Fibroblast of skin of left biceps (primary cell): ENCODE measurements around the gene PAX3.

Source experiments
- DNase-seq, 2 experiments: peaks; one replicate each; pipeline ENCODE4 v3.0.0-alpha.2; 2013; ENCODE audit warnings: low read depth in 2 of 2

PAX3 gene

DNA sequence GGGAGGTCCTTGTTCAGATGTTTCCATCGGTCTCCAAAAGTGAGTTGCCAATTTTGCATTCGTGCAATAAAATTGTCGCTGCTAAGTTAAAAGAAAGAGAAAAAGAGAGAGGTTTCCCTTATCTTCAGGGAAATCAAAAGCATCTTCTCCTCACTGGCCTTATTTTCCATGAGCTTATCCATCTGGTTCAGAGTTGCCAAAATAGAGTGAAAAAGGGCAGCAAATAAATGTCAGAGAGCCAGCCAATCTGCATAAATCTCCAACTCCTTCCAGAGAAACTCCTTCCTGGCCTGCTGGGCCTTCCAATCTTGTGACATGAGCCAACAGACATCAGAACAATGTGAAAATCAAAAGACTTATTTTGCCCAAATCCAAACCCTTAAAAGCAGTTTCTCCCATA, 28.4 kb downstream of the PAX3 start:
- DNase-seq: no peak

DNA sequence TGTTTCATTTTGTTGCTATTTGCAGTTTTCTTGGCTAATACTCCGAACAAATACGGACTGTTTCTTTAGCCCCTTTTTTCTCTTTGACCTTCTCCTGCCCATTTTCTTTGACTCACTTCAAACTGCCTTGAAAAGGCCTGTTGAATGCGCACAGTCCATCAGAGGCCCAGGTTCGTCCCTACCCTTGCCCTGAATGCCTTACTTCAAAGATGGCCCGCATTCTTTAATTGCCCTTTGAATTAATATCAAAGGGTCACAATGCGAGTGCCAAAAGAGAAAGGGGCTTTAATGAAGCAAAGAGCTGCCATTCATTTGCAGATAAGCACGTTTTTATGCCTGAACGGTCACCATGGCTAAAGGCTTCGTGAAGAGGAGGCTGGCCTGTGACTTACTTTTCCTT, 29.7 kb downstream of the PAX3 start:
- no peak for DNase-seq

DNA sequence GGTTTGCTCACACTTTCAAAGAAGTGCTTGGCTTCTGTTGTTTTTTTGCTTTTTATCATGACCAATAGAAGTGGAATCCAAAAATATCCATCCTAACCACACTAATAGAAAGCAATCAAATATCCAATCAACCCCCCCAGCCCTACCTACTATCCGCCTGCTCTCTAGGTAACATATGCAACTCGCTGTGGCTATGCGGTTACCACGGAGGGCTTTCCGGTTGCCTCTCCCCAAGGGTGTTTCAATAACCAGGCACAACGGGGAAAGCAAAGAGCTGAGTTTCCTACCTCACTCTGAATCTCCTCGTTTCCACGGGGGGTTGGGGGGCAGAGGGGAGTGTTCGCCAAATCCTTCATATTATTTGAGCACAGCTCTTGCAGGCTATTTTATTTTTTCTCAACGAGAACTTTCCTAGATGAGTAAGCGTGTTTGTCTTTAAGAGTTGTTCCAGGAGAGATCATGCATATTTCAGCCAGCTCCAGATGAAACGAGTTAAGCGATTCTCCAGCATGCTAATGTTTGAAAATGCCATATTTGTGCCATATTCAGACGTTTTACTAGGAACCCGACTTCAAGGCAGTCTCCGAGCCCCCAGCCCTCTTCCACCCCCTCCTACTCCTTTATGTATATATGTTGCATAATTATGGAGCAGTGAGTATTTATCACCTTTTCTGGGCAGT, 30.3 kb downstream of the PAX3 start:
- DNase-seq: no peak

DNA sequence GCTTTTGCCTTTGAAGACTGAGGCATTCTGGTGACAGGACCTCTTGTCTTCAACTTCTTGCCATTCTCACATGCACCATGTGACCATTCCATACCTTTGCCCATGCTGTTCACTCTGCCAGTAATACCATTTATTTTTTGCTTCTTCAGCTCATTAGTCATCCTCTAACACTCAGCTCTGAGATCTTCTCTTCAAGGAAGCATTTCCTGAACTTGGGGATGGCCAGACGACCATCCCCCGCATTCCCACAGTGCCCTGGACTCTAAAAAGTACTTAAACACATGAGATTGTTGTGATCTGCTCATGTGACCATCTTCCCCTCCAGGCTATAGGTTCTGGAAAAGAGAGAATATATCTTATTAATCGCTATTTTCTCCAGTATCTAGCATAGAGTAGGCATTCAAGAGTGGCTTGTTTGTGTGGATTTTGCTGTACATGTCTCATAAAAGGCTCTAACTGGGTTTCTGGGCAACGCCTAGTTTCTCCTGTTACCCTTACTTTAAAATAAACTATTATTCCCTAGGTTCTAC, 33.9 kb downstream of the PAX3 start:
- DNase-seq: no peak

DNA sequence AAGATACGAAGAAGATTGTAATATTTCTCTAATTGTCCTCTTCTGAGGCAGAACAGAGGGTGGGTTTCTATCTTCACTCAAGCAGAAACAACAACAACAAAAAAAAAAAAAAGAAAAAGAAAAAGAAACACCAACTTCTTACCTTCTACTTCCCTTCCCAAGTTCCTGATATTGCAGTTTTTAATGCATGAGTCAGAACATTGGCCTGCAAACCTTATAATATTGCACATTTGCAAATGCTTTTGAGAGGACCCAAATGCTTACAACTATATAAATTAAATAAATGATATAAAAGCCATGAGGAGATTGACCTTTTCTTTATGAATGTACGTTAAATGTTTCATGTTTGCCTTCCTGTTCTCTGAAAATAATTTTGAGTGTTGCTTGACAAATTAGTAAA, 37.3 kb downstream of the PAX3 start:
- DNase-seq: no peak

DNA sequence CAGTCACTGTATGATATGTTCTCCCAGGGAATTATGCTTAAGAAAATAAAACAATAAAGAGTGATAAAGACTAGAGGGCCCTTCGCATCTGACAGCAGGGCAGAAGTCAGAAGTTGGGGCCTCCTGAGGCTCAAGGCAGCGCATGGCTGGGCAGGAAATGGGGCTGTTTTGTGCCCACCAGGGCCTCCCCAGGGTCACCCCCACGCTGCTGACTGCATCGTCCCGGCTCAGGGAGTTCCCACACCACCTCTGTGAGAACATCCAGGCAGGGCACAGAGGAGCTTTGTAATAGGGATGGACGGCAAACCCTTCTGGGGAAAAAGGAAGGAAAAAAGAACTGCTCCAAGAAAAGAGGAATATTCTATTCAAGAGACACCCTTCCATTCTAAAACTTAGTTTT, 41.2 kb downstream of the PAX3 start:
- DNase-seq: no peak

DNA sequence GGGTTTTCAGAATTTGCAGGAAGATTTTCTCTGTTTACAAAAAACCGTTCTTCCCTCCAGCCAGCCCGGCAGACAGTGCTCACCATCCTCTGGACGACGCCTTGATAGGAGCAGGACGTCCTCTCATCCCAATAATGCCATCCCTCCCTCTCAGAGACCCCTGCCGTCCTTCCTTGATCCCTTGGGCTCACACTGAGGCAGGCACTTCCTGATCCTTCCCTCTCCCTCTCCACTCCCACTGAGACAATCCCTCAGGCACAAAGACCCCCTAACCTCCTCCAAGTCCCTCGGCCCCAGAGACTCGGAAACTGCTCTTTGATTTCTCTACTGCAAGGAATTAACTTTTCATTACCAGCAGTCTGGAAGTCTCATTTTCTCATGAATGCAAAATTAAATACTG, 42.5 kb downstream of the PAX3 start:
- no peak for DNase-seq

DNA sequence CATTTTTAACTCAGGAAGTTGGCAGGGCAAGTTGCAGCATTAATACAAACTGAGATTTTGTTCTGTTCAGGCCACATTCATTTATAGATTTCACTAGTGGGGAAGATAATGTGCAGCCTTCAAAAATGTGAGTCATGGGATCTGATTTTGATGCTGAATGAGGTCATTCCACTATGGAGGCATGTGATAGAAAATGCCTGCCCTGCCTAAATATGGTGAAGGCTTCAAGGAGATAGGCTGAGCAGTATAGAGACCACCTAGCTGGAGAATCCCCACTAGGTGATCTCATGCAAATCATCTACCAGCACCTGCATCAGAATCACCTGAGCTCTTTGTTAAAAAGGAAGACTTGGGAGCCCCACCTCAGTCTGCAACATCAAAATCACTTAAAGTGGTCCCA, 43.7 kb downstream of the PAX3 start:
- no peak for DNase-seq

DNA sequence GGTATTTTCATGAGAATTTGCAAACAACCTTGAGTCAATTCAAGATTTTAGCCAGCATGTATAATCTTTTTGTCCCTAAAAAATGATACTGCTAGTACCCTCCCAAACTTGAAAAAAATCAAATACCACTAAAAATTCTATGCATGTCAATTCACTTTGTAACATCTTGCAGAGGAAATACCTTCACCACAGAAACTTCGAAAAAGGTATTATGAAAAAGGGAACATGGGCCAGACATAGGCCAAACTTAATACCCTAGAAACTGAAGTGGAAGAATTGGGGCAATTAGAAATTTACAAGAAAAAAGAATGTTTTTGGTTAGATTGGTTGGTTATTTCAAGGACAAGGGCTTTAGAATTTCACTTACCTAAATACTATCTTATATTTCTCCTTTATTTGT, 48.5 kb downstream of the PAX3 start:
- no peak for DNase-seq

DNA sequence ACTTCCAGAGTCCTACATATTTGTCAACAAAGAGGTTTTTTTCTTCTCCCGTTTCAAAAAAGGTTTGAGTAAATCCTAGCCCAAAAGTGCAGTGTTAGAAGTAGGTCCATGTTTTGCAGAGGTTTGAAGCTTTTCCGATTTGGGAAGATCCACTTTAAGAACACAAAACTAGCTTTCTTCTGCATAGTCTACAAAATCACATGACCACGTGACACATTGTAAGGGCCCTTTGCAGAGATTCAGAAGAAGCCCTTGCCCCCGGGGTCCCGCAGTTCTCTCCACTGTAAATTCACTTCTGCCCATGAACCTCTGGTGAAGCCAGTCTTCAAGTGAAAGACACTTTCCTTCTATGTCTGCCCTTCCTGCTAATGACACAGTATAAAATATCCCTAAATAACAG, 49.4 kb downstream of the PAX3 start:
- DNase-seq: no peak

DNA sequence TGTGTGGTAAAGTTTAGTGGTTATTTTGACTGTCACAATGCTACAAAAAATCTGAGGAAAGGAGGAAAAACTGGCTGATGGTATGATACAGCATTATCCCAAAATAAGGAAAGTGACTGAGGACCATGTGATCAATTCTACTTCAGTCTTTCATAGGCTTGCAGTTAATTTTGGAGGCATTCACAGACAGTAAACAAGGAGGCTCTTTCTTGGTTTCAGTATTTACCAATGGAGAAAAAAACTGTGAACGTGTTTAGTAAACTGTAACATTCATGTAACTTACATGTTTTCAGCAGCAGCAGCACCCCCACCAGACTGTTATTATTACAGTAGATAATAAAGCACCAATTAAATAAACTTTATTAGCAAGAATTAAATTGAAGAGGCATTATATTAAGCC, 50.0 kb downstream of the PAX3 start:
- no peak for DNase-seq

DNA sequence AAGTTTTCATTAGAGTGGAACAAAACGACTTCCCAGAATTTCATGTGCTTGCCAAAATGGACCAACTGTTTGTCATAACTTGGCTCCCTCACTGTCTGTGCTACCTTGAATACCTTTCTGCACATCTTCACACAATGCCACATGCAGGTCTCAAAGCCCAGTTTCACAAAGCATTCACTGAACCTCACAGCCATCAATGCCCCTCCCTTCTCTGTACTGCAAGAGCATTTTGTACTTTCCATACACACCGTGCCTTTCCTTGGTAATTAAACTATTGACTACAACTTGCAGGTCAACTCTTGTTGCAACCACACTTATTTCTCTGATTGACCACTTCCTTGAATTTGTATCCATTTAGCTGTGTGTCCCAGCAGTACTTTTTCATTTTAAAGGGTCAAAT, 50.5 kb downstream of the PAX3 start:
- DNase-seq: no peak

DNA sequence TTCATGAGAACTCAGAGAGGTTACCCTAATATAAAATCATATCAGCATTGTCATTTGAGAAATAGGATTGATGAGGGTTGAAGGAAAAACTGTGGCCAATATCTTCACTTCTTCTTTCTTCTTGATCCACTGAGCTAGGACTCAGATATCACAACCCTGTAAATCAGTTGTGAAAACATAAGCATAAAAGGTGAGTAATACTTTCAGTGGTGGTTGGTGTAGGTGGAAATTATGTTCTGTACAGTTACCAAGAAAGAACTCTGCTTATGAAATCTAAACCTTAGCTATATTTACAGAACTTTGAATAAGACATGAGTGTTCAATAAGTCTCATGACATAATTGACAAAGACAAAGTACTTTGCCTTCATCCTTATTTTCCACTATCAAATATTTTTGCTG, 56.3 kb downstream of the PAX3 start:
- no peak for DNase-seq

DNA sequence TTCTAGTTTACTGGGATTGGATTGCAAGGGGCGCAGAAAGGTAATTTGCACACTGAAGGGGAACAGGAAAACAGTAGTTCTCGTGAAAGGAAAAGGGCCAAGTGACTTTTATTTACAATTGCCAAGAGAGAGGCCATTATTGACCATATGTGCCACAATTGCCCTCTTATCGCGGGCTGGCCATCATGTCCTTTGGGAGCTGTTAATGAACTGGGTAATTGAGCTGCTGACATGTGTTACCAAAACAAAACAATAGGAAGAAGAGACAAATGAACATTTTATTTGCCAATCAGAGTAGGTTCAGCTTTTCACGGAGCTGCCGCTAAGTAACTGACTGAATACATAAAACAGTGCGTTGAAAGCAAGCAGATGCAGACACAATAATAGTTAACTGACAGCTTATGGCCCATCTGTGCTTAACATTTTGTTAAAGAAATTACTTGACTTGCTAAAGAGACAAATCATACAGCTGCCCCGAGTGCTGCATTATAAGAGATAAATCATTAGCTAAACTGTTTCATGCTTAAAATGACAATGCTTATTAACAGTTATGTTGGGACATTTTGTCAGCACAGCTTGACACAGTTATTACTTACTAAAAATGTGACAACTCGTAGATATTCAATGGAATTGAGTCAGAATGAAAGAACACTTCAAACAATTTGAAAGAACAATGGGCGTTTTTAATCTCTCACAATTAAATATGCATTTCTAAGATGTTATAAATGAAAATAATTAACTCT, 57.5 kb downstream of the PAX3 start:
- no peak for DNase-seq

DNA sequence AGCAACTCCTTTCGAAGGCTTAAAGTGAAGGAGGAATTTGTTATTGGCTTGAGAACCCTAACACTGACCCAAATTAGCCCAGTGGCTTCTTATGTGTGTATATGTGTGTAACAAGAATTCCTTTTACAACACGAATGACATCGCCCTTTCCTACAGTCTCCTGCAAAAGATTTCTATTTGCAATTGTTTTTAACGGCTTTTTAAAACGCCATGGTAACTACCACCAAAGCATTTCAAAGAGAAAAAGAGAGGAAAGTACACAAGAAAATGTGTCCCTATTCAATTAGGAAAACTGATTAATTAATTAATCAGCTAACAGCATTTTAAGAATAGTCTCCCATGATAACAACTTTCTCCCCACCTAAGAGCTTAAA, 58.1 kb downstream of the PAX3 start:
- DNase-seq: no peak

DNA sequence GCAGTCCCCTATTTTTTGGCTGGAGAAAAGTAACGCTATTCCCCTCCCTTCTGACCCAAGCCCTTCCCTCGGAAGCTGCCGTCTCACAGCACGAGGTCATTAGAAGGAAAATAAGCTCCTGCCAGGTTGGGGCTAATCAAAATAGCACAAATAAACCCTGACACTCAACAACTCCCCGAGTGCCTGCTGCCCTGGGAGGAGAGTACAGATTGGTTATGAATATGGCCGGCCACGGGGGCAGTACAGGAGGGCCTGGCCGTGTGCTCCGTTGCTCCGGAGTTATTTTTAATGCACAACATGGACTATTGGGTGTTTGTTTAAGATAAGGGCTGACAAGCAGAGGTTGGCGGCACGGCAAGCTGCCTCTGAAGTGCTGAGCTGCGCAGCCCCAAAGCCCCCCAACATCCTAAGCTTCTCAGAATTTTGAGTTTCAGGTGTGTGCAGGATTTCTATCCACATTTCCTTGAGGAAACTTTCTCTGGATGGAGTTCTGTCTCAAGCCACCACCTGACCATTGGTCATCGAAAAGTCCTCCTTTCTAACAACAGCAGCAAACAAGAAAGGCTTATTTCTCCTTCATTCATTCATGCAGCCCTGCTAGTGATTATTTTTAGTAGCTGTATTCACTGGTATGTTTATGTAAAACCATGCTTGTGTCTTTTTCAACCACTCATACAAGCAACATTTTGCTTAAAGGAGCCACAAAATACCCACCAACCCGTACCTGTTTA, 58.7 kb downstream of the PAX3 start:
- no peak for DNase-seq

DNA sequence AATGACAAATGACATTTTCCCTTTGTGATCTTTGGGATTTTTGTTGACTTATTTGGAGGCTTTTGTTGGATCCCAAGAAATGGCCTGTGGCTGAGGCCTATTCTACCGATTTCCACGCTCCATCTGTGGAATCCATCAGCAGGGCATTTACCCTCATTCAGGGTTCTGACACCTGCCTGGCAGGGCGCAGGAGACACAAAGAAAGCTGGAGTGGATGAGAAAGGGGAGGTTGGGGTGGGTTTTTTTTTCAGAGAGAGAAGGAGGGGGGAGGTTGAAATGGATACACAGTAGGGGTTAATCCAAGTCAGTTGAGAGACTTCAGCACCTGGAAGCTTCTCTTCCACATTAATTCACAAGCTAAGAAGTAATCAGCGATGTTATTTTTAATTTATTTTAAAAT, 59.7 kb downstream of the PAX3 start:
- no peak for DNase-seq

DNA sequence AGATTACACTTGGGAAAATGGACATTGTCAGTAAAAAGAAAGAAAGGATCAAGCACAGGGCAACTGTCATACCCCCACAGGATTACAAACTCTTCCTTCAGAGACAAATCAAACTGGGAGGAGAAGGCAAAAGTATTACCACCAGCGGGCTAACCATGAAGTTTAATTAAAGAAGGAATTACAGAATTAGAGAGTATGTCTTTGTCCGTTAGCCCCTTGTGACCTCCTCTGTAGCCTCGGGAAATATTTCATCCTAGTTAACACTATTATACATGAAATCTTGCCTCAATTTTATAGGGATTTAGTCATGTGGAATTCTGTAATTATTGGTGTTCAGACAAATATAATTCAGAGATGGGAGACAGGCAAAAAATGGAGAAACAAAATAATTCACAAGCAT, 60.7 kb downstream of the PAX3 start:
- no peak for DNase-seq

DNA sequence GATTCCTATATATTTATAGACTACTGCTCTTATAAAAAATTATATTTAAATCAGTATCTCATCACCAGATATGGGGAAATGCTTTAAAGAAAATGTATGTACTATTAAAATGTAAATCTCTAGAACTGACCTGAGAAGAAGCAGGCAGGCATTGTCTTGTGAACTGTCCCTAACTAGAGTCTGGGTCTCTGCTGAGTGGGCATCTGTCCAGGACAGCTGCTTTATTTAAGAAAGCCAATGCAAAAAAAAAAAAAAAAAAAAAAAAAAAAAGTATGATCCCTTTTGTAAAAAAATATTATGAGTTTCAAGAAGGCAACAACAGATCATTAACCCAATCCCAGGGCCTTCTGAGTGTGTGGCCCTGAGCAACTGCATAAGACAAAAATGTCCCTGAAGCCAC, 66.0 kb downstream of the PAX3 start:
- DNase-seq: no peak

DNA sequence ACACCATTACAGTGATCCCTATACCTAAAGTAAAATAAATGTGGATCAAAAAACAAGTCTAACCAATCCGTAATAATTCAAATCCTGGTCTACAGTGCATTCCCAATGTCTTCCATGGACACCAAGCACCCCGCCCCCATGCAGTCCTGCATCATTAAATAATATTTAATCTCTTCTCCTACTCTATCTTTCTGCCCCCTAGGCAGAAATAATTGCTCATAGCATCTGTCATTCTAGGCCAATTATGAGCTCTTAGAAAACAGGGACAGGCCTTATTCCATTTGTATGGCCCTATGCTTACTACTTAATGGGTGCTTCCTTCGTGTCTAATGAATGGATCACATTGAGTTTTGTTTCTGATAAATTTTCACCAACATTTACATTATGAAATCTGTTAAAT, 66.4 kb downstream of the PAX3 start:
- no peak for DNase-seq

DNA sequence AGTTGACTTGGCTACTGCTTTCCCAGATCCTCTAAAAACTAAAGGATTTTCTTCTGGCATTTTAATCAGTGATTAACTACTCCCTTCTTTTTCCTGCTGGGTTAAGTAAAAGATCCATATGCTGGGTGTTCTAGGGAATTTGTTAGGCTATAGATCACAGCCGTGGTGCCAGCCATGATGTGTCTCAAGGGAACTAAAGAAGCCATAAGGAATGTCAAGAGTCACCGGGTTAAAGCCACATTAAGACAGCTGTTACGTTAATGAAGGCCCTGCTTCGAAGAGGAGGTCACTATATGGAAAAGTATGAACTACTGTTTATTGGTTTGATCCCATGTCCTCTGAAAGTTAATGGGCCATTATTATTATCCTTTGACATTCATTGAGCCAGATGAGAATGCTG, 70.7 kb downstream of the PAX3 start:
- no peak for DNase-seq

DNA sequence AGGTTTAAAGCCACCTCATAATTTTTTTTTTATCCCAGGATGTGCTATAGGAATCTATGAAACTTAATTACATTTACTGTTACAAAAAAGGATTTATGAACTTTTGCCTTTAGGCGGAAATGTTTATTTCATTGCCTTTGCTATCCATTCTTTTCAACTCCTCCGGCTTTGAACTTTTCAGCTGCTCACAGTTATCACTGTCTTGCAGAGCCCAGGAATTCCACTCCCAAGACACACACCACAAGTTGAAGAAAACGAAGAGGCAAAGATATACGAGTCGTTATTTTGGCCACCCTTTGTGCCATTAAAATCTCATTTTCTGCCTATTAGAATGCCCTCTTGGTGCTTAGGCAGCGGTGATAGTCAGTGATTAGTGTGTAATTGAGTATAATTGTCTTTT, 80.0 kb downstream of the PAX3 start:
- no peak for DNase-seq

DNA sequence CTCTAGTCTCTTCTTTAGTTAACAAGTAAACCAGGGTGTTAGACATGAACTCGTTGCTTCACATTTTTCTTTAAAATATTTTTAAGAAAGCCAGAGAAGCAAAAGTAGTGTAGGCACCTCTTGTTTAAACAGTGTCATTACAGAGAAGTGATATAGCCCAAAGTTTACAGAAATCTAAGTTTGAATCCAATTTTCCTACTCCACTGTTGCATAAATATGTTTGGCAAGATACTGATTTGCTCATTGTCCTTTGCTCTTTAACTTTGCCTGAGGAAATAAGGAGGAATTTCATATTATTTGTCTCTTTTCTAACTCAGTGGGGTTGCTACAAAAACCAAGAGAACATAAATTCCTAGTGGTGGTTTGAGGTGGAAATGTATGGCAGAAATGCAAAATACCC, 81.1 kb downstream of the PAX3 start:
- no peak for DNase-seq
